Measurements from ENCODE around the gene PRR5. TPM values are rescaled to one million over a fixed set of nuclear protein-coding genes. Genes with fewer than 3 reads are reported as not detected.
"Not testable (repeated sequence)": the region's sequence is repeated elsewhere in the genome, so short reads cannot be mapped to it uniquely, and the experiment has no call there.

PRR5 gene
- total RNA-seq, 4 donors from 2014 or later: 0.29 to 20.0 (median 10.8) TPM

- no peaks in the 10 kb centered on the region for H3K4me1 ChIP-seq
- no peak overlapping the region for H3K27ac ChIP-seq
- intact Hi-C loops (cut with DNase I; ENCODE audit: low total_unique reads): loop anchor here (5.0 kb wide), 1 partner anchor 41 kb away; no protein-coding TSS in a partner anchor
- no peaks in the 10 kb centered on the region for H3K9me3 ChIP-seq
- H3K4me3 ChIP-seq: no peak overlapping the region
- TF ChIP-seq POLR2A (IDR thresholded peaks at IDR 0.05) (no peak), CTCF (IDR thresholded peaks at IDR 0.05) (no peak)
- H3K36me3 ChIP-seq: no peaks in the 10 kb centered on the region
- H3K27me3 ChIP-seq: no peaks in the 10 kb centered on the region
- DNase-seq: no peak
Measured at GRCh38 chr22:44738347-44738715, 36.3 kb downstream of the PRR5 start.

- Histone ChIP-seq H3K4me3 (no peak overlapping the region), H3K9me3 (no peaks in the 10 kb centered on the region), H3K4me1 (no peaks in the 10 kb centered on the region), H3K27ac (no peak overlapping the region), H3K36me3 (no peaks in the 10 kb centered on the region), H3K27me3 (no peaks in the 10 kb centered on the region)
- intact Hi-C loops (cut with DNase I; ENCODE audit: low total_unique reads): loop anchor here (5.0 kb wide), 1 partner anchor 42 kb away; no protein-coding TSS in a partner anchor
- TF ChIP-seq POLR2A (IDR thresholded peaks at IDR 0.05) (no peak), CTCF (IDR thresholded peaks at IDR 0.05) (no peak)
- DNase-seq: no peak
Measured at GRCh38 chr22:44739024-44739423, 37.0 kb downstream of the PRR5 start.

GRCh38 chr22:44739666-44740065 lies 37.7 kb downstream of the PRR5 start:
- H3K36me3 ChIP-seq, H3K27me3 ChIP-seq, H3K9me3 ChIP-seq, H3K4me1 ChIP-seq, H3K27ac ChIP-seq, DNase-seq, H3K4me3 ChIP-seq: not testable (repeated sequence)
- intact Hi-C loops (cut with DNase I; ENCODE audit: low total_unique reads): loop anchor here (5.0 kb wide), 1 partner anchor 42 kb away; no protein-coding TSS in a partner anchor

GRCh38 chr22:44740307-44740706 lies 38.3 kb downstream of the PRR5 start:
- no peak overlapping the region for H3K4me3 ChIP-seq
- H3K36me3 ChIP-seq: no peaks in the 10 kb centered on the region
- H3K27ac ChIP-seq: no peak overlapping the region
- no peaks in the 10 kb centered on the region for H3K9me3 ChIP-seq
- intact Hi-C loops (cut with DNase I; ENCODE audit: low total_unique reads): no loop called here
- H3K27me3 ChIP-seq: no peaks in the 10 kb centered on the region
- TF ChIP-seq POLR2A (IDR thresholded peaks at IDR 0.05) (no peak), CTCF (IDR thresholded peaks at IDR 0.05) (no peak)
- no peaks in the 10 kb centered on the region for H3K4me1 ChIP-seq
- no peak for DNase-seq

- Histone ChIP-seq H3K36me3 (no peaks in the 10 kb centered on the region), H3K9me3 (no peaks in the 10 kb centered on the region), H3K27ac (no peak overlapping the region), H3K27me3 (no peaks in the 10 kb centered on the region), H3K4me1 (no peaks in the 10 kb centered on the region), H3K4me3 (no peak overlapping the region)
- TF ChIP-seq CTCF (IDR thresholded peaks at IDR 0.05): no peak
- no peak for TF ChIP-seq POLR2A (IDR thresholded peaks at IDR 0.05)
- no peak for DNase-seq
- intact Hi-C loops (cut with DNase I; ENCODE audit: low total_unique reads): no loop called here
Measured at GRCh38 chr22:44741929-44742328, 39.9 kb downstream of the PRR5 start.

GRCh38 chr22:44743247-44743646 lies 41.2 kb downstream of the PRR5 start:
- no peak for TF ChIP-seq POLR2A (IDR thresholded peaks at IDR 0.05)
- TF ChIP-seq CTCF (IDR thresholded peaks at IDR 0.05): no peak
- Histone ChIP-seq H3K27me3 (no peaks in the 10 kb centered on the region), H3K4me3 (no peak overlapping the region), H3K9me3 (no peaks in the 10 kb centered on the region), H3K27ac (no peak overlapping the region), H3K4me1 (no peaks in the 10 kb centered on the region), H3K36me3 (no peaks in the 10 kb centered on the region)
- no peak for DNase-seq
- intact Hi-C loops (cut with DNase I; ENCODE audit: low total_unique reads): no loop called here
